Measurements from ENCODE around the gene ABCA4.
"Not testable (repeated sequence)": the region's sequence is repeated elsewhere in the genome, so short reads cannot be mapped to it uniquely, and the experiment has no call there.

ABCA4 gene

GRCh38 chr1:93972341-93972740 lies 148.6 kb downstream of the ABCA4 start:
- no peak for FAIRE-seq

- FAIRE-seq = no peak
These were observed 151.1 kb downstream of the ABCA4 start for GRCh38 chr1:93969887-93970286.

DNA sequence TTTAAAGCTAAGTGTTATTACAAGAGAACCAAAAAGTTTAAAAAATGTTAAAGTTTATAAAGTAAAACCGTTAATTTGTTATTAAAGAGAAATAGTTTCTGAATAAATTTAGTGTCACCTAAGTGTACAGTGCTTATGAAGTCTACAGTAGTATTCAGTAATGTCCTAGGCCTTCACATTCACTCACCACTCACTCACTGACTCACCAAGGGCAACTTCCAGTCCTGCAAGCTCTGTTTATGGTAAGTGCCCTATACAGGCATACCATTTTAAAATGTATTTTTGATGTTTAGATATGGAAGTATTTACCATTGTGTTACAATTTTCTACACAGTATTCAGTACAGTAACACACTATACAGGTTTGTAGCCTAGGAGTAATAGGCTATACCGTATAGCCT lies 151.6 kb downstream of the ABCA4 start:
- no peak for FAIRE-seq

DNA sequence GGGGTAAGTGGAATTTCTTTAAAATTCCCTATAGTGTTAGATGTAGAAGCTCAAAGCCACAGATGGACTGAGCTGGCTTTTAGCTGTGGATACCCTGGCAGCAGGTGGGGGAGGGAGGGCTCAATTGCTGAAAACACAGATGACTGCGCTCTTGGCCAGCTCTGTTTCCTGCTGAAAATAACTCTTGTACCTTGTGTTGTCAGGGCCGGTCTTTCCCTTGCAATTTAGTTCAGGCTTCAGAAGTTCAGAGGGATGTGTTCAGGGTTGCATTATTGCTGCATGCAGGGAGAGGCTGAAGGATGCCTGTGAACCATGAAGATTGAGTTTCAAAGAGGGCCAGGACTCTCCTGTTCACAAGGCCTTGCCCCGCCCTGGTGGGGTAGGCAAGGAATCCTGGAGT lies 153.6 kb downstream of the ABCA4 start:
- FAIRE-seq = no peak

DNA sequence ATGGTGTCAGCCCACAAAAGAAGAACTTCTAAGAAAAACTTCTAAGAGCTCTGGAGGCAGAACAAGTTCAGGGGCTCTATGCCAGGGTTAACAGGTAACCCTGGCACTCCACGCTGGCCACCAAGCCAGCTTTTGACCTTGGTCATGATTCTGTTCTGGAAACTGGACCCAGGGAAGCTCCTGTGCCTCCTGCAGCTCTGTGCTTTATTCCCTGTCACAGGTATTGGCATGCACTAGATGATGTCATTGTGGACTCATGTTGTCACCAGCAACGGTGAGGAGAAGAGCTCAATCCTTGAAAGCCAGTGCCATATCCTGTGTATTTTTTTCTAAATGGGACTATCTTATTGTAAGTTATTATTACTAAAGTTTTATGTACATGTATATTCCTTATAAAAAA lies 155.1 kb downstream of the ABCA4 start:
- no peak for FAIRE-seq

DNA sequence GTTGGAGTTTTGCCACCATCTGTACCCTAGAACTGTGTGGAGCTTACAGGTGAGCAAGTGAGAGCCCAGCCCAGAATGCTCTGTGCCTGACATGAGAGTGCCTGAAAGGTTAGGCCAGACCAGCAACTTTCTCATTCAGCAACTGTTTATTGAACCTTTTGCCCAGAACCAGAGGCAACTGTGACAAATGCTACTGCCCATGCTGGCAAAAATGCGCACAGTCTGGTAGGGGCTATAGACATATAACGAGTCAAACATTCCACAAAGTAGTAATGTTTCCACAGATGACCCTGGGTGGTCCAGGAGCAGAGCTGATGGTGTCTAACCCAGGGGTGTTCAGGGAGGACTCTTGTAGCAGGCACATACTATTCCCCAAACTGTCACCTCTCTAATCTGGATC lies 155.7 kb downstream of the ABCA4 start:
- no peak for FAIRE-seq

DNA sequence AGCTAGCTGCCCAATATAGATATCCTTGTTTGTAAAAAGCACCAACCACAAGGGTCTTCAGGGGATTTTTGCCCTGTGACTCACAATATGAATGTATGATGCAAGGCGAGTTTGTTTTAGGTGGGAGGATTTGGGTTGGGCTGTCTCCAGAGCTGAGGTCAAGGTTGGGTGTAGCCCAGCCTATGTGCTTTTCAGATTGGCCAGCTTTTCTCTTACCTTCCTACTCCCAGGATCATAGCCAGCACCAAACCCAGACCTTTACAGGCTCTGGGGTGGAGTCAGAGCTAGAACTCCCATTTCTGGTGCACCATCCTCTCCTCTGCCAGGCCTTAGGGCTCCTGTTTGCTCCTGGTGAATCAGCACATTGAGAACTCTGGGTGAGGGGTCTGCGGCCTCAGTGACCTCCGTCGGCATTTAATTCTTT lies 156.2 kb downstream of the ABCA4 start:
- FAIRE-seq = no peak

- no peak for FAIRE-seq
These were observed 156.7 kb downstream of the ABCA4 start for GRCh38 chr1:93964096-93964776.

DNA sequence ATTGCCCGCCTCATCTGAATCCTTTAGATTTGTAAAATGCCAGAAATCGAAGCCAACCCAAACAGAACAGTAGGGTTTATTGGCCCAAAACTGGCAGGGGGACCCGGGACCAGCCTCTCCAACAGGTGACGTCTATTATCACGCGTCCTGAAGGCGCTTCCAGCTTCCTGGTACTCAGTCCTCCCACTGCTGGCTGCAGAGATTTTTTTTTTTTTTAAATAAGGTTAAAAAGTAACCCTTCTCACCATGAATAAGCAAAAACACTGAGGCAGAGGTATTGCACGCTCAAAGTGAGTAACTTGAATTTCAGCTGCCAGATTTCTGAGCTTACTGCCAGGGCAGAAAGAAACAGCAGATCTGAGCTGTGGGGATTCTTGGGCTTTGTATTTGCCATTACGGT lies 157.4 kb downstream of the ABCA4 start:
- FAIRE-seq = no peak

GRCh38 chr1:93961906-93962305 lies 159.0 kb downstream of the ABCA4 start:
- FAIRE-seq = no peak

DNA sequence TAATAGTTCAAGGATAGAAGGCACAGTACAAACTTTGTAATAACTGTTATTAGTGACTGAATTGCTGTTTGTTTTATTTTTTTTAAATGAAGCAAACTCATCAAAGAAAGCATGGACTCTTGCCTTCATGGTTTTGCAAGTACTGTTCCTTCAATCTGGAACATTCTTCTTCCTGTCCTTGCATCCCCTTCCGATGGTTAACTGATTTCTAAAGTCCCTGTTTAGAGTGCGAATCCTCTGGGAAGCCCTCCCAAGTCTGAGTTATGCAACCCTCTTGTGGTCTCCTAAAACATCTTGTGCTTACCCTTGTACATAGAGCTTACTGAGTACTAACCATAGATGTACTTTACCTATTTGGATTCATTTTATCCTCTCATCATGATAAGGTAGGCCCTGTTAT lies 159.5 kb downstream of the ABCA4 start:
- no peak for FAIRE-seq

DNA sequence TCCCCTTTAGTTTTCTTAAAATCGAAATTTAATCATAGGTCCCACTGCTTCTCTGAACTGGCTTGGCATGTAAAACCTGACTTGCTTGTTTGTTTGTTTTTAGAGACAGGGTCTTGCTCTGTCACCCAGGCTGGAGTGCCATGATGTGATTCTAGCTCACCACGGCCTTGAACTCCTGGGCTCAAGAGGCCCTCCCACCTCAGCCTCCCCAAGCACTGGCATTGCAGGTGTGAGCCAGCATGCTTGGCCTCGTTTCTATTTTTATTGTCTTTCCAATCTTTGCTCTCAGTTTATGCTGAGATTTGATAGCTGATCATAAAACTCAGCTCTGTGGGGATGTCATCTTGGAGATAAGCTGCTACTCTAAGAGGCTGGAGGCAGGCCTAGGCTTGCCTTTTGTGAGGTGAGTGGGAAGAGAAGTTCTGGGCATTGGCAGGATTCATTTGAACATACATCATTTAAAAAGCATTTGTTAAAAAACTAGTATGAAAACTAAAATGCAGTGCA lies 160.3 kb downstream of the ABCA4 start:
- no peak for FAIRE-seq

DNA sequence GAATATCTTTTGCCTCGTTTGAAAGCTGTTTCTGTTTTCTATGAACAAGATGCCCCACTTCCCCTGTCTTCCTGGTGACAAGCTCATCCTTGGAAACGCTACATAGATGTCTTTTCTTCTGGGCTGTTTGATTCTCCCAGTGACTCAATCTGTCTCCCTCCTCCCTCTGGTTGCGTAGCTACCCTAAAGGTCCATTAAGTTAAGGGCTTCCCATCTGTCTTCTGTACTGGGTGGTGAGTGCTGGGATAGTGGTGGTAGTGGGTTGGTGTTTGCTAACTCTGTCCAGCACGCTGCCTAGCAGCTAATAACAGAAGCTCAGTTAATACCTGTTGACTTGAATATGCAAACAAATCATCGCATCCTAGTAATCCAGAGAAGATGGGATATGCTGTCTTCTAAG lies 161.5 kb downstream of the ABCA4 start:
- FAIRE-seq = no peak

GRCh38 chr1:93958726-93959100 lies 162.2 kb downstream of the ABCA4 start:
- FAIRE-seq = no peak

- FAIRE-seq = no peak
These were observed 162.8 kb downstream of the ABCA4 start for GRCh38 chr1:93958032-93958725.

DNA sequence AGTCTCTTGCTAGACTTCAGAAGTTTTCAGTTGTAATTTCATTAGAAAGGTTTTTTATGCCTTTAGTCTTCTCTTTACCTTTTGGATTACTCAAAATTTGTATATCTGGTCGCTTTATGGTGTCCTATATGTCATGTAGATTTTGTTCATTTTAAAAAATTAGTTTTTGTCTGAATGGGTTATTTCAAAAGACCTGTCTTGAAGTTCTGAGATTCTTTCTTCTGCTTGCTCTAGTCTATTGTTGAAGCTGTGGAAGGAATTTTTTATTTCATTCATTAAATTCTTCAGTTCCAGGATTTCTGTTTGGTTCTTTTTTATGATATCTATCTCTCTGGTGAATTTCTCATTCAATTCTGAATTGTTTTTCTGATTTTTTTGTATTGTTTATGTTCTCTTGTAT lies 165.2 kb downstream of the ABCA4 start:
- FAIRE-seq = no peak

DNA sequence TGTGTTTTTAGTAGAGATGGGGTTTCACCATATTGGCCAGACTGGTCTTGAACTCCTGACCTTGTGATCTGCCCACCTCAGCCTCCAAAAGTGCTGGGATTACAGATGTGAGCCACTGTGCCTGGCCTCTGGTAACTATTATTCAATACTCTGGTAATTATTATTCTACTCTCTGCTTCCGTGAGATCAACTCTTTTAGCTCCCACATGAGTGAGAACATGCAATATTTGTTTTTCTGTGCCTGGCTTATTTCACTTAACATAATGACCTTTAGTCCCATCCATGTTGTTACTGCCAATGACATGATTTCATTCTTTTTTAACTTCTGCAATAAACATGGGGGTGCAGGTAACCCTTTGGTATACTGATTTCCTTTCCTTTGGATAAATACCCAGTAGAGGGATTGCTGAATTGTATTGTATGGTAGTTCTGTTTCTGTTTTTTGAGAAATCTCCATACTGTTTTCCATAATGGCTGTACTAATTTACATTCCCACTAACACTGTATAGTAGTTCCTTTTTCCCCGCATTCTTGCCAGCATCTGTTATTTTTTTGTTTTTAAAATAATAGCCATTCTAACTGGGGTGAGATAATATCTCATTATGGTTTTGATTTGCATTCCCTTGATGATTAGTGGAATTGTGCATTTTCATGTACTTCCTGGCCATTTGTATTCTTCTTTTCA lies 173.8 kb downstream of the ABCA4 start:
- FAIRE-seq = not testable (repeated sequence)

Data from colon (tissue), 2 donors.